ENCODE results near the gene SLC12A8. TPM values are rescaled to one million over a fixed set of nuclear protein-coding genes. Genes with fewer than 3 reads are reported as not detected.
A peak's percentile ranks its signal among the peaks of the same experiment; 100 is the strongest.

The SLC12A8 gene
- total and polyA plus RNA-seq, 9 of the 15 experiments (the other 6 are each of a cell fraction or from before 2014, with no cell fraction given): 0.04 to 0.33 (median 0.09) TPM; not detected in 4

GRCh38 chr3:125150525-125151441 is 61.8 kb downstream of the SLC12A8 start (continued):
- TF ChIP-seq USF2 (CRISPR knock-in tag; IDR thresholded peaks at IDR 0.05): 0 out of 2 replicates have a peak, but pooled peaks have one; percentile 46
- TF ChIP-seq ZBTB40 (IDR thresholded peaks at IDR 0.05): no peak
- no peak for TF ChIP-seq ZBTB40 (CRISPR knock-in tag; IDR thresholded peaks at IDR 0.05)
- peak; percentile 28 for TF ChIP-seq DACH1 (IDR thresholded peaks at IDR 0.05; ENCODE audit: partially characterized antibody)
- TF ChIP-seq TAF7 (tag; IDR thresholded peaks at IDR 0.05): no peak
- 0 out of 2 replicates have a peak, but pooled peaks have one; percentile 35 for TF ChIP-seq RAD51 (IDR thresholded peaks at IDR 0.05; ENCODE audit: borderline replicate concordance, low read depth)
- TF ChIP-seq POLR2A (conservative IDR thresholded peaks at IDR 0.05): no peak
- peak; percentile 36; the same call in 1 of the 2 replicates for TF ChIP-seq REST (IDR thresholded peaks at IDR 0.05; ENCODE audit: borderline replicate concordance)
- no peak for TF ChIP-seq REST (CRISPR knock-in tag; IDR thresholded peaks at IDR 0.05; ENCODE audit: low read depth)
